ENCODE measurements around the gene PTPRU. TPM values are rescaled to one million over a fixed set of nuclear protein-coding genes. Genes with fewer than 3 reads are reported as not detected.
A peak's percentile ranks its signal among the peaks of the same experiment; 100 is the strongest.

PTPRU gene
- total and polyA plus RNA-seq, 7 donors, result 14.5 to 51.4 (median 25.6) TPM

- H3K27ac ChIP-seq, result no peak overlapping the region
- no peak for ATAC-seq
- H3K4me3 ChIP-seq, result no peak overlapping the region
- no peaks in the 10 kb centered on the region for H3K27me3 ChIP-seq (ENCODE audit: insufficient read depth in 3 of 3, low read length in 2 of 3)
- DNase-seq, result no peak
- no peaks in the 10 kb centered on the region for H3K4me1 ChIP-seq
- 79 to 82% (median 80%) methylated on average over 9 of the region's 9 CpGs for WGBS, 3 donors
- intact Hi-C loops (cut with DNase I), result no loop called here
- no peaks in the 10 kb centered on the region for H3K9me3 ChIP-seq
- H3K36me3 ChIP-seq (ENCODE audit: insufficient read depth in 1 of 2, low read depth in 1 of 2), result peaks cover 0 to 17% of the 10 kb centered on the region in 2 donors
- TF ChIP-seq, protein P1, sequence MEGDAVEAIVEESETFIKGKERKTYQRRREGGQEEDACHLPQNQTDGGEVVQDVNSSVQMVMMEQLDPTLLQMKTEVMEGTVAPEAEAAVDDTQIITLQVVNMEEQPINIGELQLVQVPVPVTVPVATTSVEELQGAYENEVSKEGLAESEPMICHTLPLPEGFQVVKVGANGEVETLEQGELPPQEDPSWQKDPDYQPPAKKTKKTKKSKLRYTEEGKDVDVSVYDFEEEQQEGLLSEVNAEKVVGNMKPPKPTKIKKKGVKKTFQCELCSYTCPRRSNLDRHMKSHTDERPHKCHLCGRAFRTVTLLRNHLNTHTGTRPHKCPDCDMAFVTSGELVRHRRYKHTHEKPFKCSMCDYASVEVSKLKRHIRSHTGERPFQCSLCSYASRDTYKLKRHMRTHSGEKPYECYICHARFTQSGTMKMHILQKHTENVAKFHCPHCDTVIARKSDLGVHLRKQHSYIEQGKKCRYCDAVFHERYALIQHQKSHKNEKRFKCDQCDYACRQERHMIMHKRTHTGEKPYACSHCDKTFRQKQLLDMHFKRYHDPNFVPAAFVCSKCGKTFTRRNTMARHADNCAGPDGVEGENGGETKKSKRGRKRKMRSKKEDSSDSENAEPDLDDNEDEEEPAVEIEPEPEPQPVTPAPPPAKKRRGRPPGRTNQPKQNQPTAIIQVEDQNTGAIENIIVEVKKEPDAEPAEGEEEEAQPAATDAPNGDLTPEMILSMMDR (IDR thresholded peaks at IDR 0.05), result no peak
These were observed 31.2 kb downstream of the PTPRU start for GRCh38 chr1:29267321-29268070.

DNA sequence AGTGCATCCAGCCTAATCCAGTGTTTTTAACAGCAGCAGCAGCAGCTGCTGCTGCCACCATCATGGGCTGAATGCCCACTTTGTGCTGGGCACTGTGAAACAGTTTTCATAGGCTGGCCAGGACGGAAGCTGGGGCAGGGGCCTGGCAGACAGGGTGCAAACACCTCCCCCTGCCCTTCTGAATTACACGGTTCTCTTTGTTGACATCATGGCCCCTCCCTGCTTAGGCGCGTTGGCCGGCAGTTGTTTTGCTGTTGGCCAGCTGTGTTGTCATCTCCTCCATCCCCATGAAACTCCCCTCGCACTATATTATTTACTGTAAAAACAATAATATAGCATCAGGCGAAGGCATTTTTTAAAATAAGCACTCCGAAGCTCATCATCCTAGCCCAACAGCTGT lies 33.1 kb downstream of the PTPRU start:
- DNase-seq (no peak), ATAC-seq (no peak)
- 51 to 60% (median 52%) methylated on average over 8 of the region's 8 CpGs for WGBS, 3 donors
- no peaks in the 10 kb centered on the region for H3K9me3 ChIP-seq
- peaks cover 0 to 12% of the 10 kb centered on the region in 2 donors for H3K36me3 ChIP-seq (ENCODE audit: insufficient read depth in 1 of 2, low read depth in 1 of 2)
- TF ChIP-seq, protein P1 (IDR thresholded peaks at IDR 0.05), result no peak
- no peak overlapping the region for H3K4me3 ChIP-seq
- H3K4me1 ChIP-seq, result no peaks in the 10 kb centered on the region
- no peaks in the 10 kb centered on the region for H3K27me3 ChIP-seq (ENCODE audit: insufficient read depth in 3 of 3, low read length in 2 of 3)
- no peak overlapping the region for H3K27ac ChIP-seq
- intact Hi-C loops (cut with DNase I), result no loop called here

DNA sequence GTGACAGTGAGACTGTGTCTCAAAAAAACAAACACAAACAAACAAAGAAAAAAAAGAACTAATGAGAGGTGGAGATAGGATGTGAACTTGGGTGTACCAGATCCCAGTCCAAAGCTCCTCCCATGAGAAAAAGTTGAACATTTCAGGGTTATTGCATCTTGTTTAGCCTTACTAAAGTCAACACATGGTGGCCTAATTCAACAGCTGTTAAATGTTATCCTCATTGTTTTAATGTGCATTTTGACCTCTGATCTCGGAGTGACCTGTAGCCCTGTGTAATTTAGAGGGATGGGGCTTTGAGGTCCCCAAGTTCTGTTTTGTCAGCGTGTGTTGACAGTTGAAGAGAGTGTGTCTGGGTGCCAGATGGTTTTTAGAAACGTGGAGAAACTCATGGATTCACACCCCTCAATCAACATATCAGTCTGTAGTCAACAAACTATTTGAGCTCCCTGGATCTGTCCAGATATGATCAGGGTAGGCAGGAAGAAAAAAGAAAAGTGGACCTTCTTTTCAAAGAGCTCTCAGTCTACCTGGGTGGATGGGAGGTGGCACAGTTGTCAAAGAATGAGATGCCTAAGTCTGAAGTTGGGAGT lies 34.7 kb downstream of the PTPRU start:
- DNase-seq (no peak), ATAC-seq (no peak)
- Histone ChIP-seq H3K4me1 (no peaks in the 10 kb centered on the region), H3K9me3 (no peaks in the 10 kb centered on the region), H3K4me3 (no peak overlapping the region), H3K27me3 (ENCODE audit: insufficient read depth in 3 of 3, low read length in 2 of 3) (no peaks in the 10 kb centered on the region), H3K27ac (no peak overlapping the region), H3K36me3 (ENCODE audit: insufficient read depth in 1 of 2, low read depth in 1 of 2) (peaks cover 0 to 12% of the 10 kb centered on the region in 2 donors)
- 38 to 51% (median 48%) methylated on average over 3 of the region's 3 CpGs for WGBS, 3 donors
- TF ChIP-seq, protein P1 (IDR thresholded peaks at IDR 0.05), result no peak
- intact Hi-C loops (cut with DNase I), result no loop called here

DNA sequence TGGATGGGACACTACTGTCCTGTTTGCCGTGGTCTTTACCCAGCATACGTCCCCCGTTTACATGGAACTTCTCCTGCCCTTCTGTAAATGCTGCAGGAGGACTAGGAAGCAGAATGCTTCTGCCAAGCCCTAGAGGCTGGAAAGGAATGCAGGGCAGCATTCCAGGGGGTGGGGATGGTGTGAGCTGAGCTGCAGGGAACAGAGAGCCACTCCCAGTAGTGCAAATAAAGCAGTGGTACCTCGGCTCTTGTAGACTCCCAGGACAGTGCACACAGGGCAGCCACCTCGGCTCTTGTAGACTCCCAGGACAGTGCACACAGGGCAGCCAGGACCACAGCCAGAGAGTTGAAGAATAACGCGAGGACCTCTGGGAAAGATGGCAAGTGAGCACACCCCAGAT lies 35.4 kb downstream of the PTPRU start:
- TF ChIP-seq, protein P1 (IDR thresholded peaks at IDR 0.05), result no peak
- 14 to 19% (median 17%) methylated on average over 7 of the region's 7 CpGs for WGBS, 3 donors
- intact Hi-C loops (cut with DNase I), result no loop called here

More for the DNA sequence above, 35.4 kb downstream of the PTPRU start:
- Histone ChIP-seq H3K4me1 (no peaks in the 10 kb centered on the region), H3K4me3 (no peak overlapping the region), H3K27ac (no peak overlapping the region), H3K36me3 (ENCODE audit: insufficient read depth in 1 of 2, low read depth in 1 of 2) (peaks cover 0 to 19% of the 10 kb centered on the region in 2 donors), H3K27me3 (ENCODE audit: insufficient read depth in 3 of 3, low read length in 2 of 3) (no peaks in the 10 kb centered on the region), H3K9me3 (no peaks in the 10 kb centered on the region)
- ATAC-seq (peak in 3 of 4 donors; percentile 57 to 72 (median 64)), DNase-seq (peak in 1 of 2 donors; percentile 53)
